ELR (cell line): ENCODE measurements around the gene ERLIN1.

Experiments
- DNase-seq: peaks from one replicate; pipeline ENCODE4 v3.0.0-alpha.2; 2015; ENCODE audit warnings: low read depth

ERLIN1 gene

DNA sequence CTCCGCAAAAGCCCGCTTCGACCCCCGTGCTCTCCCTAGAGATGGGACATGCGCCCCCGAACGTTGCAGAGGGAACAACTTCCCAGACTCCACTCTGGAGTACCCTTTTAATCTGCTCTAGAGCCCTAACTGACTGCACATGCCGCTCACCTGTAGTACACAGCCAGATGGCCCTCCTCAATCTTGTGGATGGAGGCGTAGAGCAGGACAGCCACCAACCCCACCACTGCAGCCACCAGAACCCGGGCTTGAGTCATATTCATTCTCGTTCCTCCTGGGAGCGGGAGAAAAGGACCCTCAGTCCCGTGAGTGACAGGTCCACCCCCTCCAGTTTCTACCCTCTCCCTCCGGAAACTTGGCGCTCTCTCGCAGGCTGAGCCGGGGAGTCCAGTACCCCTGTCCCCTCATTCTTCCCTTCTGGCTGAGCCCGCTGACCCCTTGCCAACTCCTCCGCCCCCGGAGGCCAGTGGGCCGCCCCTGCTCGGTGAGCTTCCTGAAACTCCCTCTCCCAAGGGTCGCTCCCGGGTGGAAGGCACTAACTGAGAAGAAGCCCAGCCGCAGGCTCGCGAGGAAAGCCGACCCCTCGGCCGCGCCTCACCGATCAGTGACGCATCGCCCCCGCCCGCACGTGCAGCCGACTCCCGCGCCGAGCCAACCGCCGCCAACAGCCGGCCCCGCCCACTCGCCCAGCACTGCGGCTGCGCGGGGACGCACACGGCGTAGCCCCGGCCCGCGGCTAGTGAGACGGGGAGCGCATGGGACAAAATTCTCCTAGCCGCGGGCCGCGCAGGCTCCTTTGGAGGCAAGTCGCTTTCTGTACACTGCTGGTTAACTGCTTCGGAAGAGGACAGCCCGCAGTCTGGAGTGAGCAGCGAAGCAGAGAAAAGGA is at the start of gene ERLIN1:
TSS of gene ERLIN1 (minus strand) at position 666 of the 889 bp plus-strand sequence. CDS start at position 263, 403 bp downstream.
- DNase-seq, result peak; percentile 95

- DNase-seq, result no peak
These were observed 46.3 kb upstream of the ERLIN1 start for GRCh38 chr10:100232101-100232500.

- DNase-seq, result no peak
These were observed 44.1 kb upstream of the ERLIN1 start for GRCh38 chr10:100229819-100230422.

GRCh38 chr10:100223879-100224278 is 38.0 kb upstream of the ERLIN1 start:
- no peak for DNase-seq

- no peak for DNase-seq
These were observed 36.7 kb upstream of the ERLIN1 start for GRCh38 chr10:100222529-100222928.

- no peak for DNase-seq
These were observed 30.2 kb upstream of the ERLIN1 start for GRCh38 chr10:100216006-100216405.

DNA sequence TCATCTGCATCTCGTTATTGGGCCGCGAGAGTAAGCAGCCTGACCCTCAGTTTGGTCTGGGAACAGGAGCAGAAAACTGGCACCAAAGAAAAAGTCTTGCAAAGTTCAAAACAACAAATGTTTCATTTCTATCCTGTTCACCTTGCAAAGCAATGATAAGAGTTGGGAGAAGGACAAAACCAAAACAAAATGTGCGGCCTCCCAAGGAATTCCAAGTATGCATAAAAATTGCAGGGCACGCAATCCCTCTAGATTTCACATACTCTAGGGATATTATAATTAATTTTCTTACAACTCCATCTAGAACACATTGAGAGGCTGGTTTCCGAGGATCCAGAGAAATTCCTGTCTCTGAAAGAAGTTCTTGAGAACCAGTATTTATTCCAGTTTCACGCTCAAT is 23.5 kb upstream of the ERLIN1 start:
- no peak for DNase-seq

- no peak for DNase-seq
These were observed 22.4 kb upstream of the ERLIN1 start for GRCh38 chr10:100208276-100208675.

DNA sequence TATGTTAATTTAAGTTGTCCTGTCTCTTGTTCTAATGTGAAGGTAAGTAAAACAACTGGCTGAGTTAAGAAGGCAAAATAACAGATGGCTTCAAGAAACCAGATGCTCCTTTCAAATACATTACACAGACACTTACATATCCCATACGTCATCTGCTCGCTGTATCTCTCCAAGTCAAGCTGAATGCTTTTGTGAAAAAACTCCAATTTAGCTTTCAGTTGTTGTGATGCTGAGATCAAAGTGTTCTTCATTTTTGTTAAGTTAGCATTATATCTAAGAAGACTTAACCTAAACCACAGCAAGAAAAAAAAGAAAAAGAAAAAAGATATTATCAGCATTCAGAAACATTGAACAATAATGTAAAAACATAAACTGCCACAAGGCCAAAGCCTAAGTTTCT is 18.5 kb upstream of the ERLIN1 start:
- no peak for DNase-seq

GRCh38 chr10:100201549-100201948 is 15.7 kb upstream of the ERLIN1 start:
- no peak for DNase-seq

DNA sequence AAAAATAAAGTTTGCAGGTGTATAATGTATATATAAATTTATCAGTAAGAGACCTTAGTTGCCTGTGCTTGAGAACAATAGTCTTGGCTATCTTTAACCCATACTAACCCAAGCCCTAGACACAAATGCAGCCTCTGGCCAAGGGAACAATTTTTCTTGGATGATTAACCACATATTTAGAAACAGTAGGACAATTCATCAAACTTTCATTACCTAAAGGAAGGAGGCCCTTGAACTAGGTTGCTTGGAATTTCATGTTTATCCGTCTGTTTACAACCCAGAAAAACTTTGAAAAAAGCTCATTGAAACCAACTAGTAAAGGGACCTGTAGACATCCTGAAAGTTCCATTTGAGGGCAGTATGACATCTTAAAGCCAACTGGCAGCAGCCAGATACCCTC is 8.9 kb upstream of the ERLIN1 start:
- no peak for DNase-seq

- DNase-seq, result no peak
These were observed 6.5 kb upstream of the ERLIN1 start for GRCh38 chr10:100192350-100192749.

GRCh38 chr10:100186253-100187212 is 704 bp upstream of the ERLIN1 start:
- DNase-seq, result peak; percentile 58

DNA sequence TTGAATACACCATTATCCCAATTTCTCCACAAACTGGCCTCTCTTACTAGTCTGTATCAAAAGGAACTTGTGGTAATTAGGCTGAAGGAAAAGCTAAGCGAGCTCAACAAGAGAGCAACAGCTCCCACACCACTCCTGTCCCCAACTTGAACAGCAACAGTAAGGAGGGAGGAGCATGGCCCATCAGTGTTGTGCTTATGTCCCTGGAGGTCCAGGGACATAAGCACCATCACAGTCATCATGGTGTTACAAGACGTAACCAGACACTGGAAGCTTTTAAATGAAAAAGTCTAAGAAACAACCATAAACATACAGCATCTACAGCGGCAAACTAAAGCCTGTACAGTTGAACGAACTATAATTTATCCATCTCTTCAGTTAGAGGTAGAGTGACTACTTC is 989 bp downstream of the ERLIN1 start:
- peak; percentile 41 for DNase-seq

DNA sequence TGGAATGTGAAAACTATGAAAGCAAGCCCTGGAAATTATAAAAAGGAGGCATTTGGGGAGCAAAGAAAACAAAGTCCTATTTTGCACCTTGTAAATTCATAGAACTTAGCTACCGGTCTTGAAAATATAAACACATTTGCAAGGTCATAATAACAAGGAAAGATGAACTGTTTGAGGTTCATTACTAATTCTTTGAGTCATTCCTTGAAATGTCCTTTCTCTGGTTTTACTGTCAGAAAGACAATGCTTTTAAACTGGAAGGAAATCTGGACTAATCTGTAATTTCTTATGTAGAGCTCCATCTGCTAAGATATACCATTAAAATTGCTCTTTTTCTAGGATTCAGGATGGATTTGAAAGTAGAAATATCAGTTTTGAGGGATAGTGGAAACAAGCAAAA is 1.4 kb downstream of the ERLIN1 start:
- DNase-seq, result peak; percentile 65

DNA sequence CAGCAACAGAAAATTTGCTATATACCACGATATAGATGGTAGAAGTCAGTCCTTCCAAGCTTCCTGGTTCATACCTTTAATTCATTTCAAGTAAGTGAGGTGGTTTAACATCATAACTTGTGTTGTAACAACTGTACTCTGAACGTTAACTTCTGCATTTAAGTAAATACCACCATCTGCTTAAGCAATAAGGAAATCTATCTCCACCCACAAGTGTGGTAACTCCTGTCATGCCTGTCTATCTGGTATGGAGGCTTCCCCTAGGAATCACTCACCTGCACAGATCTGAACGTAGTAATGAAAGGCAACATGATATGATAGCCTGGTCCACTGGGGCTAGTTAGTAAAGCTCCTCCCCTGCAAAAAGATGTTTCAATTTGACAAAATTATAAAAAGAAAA is 2.3 kb downstream of the ERLIN1 start:
- DNase-seq, result no peak

- no peak for DNase-seq
These were observed 2.9 kb downstream of the ERLIN1 start for GRCh38 chr10:100182908-100183307.

- DNase-seq, result no peak
These were observed 3.5 kb downstream of the ERLIN1 start for GRCh38 chr10:100182281-100182680.

DNA sequence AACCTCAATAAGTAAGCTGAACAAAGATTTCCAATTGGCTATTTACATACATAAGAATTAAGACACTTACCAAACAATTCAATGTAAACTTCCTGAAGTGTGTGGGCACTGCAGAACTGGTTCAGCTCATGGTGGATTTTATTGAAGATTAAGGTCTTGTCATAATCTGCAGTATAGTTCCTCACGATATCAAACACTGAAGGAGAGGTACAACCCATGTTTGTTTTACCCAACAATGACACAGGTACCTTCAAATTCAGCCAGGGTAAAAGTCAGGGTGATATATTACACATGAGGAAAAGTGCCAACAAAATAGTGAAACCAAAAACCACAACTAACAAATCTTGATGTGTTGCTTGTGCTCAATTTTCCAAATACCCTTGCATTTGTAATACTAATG is 10.0 kb downstream of the ERLIN1 start:
- no peak for DNase-seq

GRCh38 chr10:100174699-100175677 is 10.8 kb downstream of the ERLIN1 start:
- DNase-seq, result no peak

- DNase-seq, result no peak
These were observed 12.8 kb downstream of the ERLIN1 start for GRCh38 chr10:100173035-100173434.
